Measurements from ENCODE around the gene ADRB2.
"Not testable (repeated sequence)": the region's sequence is repeated elsewhere in the genome, so short reads cannot be mapped to it uniquely, and the experiment has no call there.

Gene ADRB2

GRCh38 chr5:148864113-148864841 is 37.9 kb downstream of the ADRB2 start:
- TF ChIP-seq CTCF (IDR thresholded peaks at IDR 0.05; ENCODE audit: unreplicated experiment in 3 of 3): no peak
- Mint-ChIP-seq H3K27me3 (ENCODE audit: low read depth) (peaks cover 13% of the 10 kb centered on the region), H3K4me3 (no peak overlapping the region), H3K27ac (no peak overlapping the region), H3K4me1 (peaks cover 9% of the 10 kb centered on the region), H3K9me3 (no peaks in the 10 kb centered on the region), H3K36me3 (ENCODE audit: low read depth) (no peaks in the 10 kb centered on the region)

GRCh38 chr5:148866024-148866423 is 39.6 kb downstream of the ADRB2 start:
- Mint-ChIP-seq H3K27ac (no peak overlapping the region), H3K9me3 (no peaks in the 10 kb centered on the region), H3K4me3 (no peak overlapping the region), H3K36me3 (ENCODE audit: low read depth) (no peaks in the 10 kb centered on the region), H3K4me1 (peaks cover 9% of the 10 kb centered on the region), H3K27me3 (ENCODE audit: low read depth) (peaks cover 9% of the 10 kb centered on the region)
- no peak for TF ChIP-seq CTCF (IDR thresholded peaks at IDR 0.05; ENCODE audit: unreplicated experiment in 3 of 3)

GRCh38 chr5:148873120-148873519 is 46.7 kb downstream of the ADRB2 start:
- H3K36me3 Mint-ChIP-seq (ENCODE audit: low read depth): no peaks in the 10 kb centered on the region
- H3K4me1 Mint-ChIP-seq: no peaks in the 10 kb centered on the region
- no peak overlapping the region for H3K4me3 Mint-ChIP-seq
- no peak overlapping the region for H3K27ac Mint-ChIP-seq
- no peak for TF ChIP-seq CTCF (IDR thresholded peaks at IDR 0.05; ENCODE audit: unreplicated experiment in 3 of 3)
- no peaks in the 10 kb centered on the region for H3K9me3 Mint-ChIP-seq
- H3K27me3 Mint-ChIP-seq (ENCODE audit: low read depth): peaks cover 18% of the 10 kb centered on the region

GRCh38 chr5:148873690-148874485 is 47.5 kb downstream of the ADRB2 start:
- TF ChIP-seq CTCF (IDR thresholded peaks at IDR 0.05; ENCODE audit: unreplicated experiment in 3 of 3): no peak
- no peak overlapping the region for H3K4me3 Mint-ChIP-seq
- H3K4me1 Mint-ChIP-seq: no peaks in the 10 kb centered on the region
- no peaks in the 10 kb centered on the region for H3K9me3 Mint-ChIP-seq
- no peaks in the 10 kb centered on the region for H3K36me3 Mint-ChIP-seq (ENCODE audit: low read depth)
- H3K27me3 Mint-ChIP-seq (ENCODE audit: low read depth): peaks cover 15% of the 10 kb centered on the region
- no peak overlapping the region for H3K27ac Mint-ChIP-seq

- no peaks in the 10 kb centered on the region for H3K4me1 Mint-ChIP-seq
- H3K27ac Mint-ChIP-seq: no peak overlapping the region
- no peak for TF ChIP-seq CTCF (IDR thresholded peaks at IDR 0.05; ENCODE audit: unreplicated experiment in 3 of 3)
- H3K27me3 Mint-ChIP-seq (ENCODE audit: low read depth): peaks cover 19% of the 10 kb centered on the region
- H3K36me3 Mint-ChIP-seq (ENCODE audit: low read depth): no peaks in the 10 kb centered on the region
- no peak overlapping the region for H3K4me3 Mint-ChIP-seq
- H3K9me3 Mint-ChIP-seq: no peaks in the 10 kb centered on the region
Measured at GRCh38 chr5:148875205-148875875, 48.9 kb downstream of the ADRB2 start.

- H3K27me3 Mint-ChIP-seq (ENCODE audit: low read depth): peaks cover 14% of the 10 kb centered on the region
- not testable (repeated sequence) for H3K4me1 Mint-ChIP-seq; H3K9me3 Mint-ChIP-seq; H3K4me3 Mint-ChIP-seq; H3K36me3 Mint-ChIP-seq (ENCODE audit: low read depth); H3K27ac Mint-ChIP-seq
Measured at GRCh38 chr5:148877436-148877835, 51.0 kb downstream of the ADRB2 start.
